Ascending aorta (tissue), 2 donors: ENCODE data around the gene CFC1B. TPM values are rescaled to one million over a fixed set of nuclear protein-coding genes. Genes with fewer than 3 reads are reported as not detected.
"Not testable (repeated sequence)": the region's sequence is repeated elsewhere in the genome, so short reads cannot be mapped to it uniquely, and the experiment has no call there.

ENCODE experiments used
- DNase-seq, 2 donors: peaks; one replicate each; pipeline ENCODE4 v3.0.0-alpha.2; 2019; ENCODE audit warnings: low spot score in 2 of 2
- H3K27ac ChIP-seq, 2 donors: fragments of 200-600 bp; sonication (generic); one replicate each; pipeline ENCODE4 v1.5.1; 2016 to 2017; ENCODE audit warnings: mild to moderate bottlenecking in 1 of 2
- H3K27me3 ChIP-seq: fragments of 200-600 bp; sonication (generic); one replicate; pipeline ENCODE4 v1.5.1; 2017
- H3K36me3 ChIP-seq, 2 donors: fragments of 200-600 bp; sonication (generic); one replicate each; pipeline ENCODE4 v1.5.1; 2016
- H3K4me1 ChIP-seq, 2 donors: fragments of 200-600 bp; sonication (generic); one replicate each; pipeline ENCODE4 v1.5.1; 2016 to 2017; ENCODE audit warnings: mild to moderate bottlenecking in 1 of 2
- H3K4me3 ChIP-seq, 2 donors: fragments of 200-600 bp; sonication (generic); one replicate each; pipeline ENCODE4 v1.5.1; 2016 to 2017; ENCODE audit warnings: mild to moderate bottlenecking in 1 of 2
- H3K9me3 ChIP-seq, 2 donors: fragments of 200-600 bp; sonication (generic); one replicate each; pipeline ENCODE4 v1.5.1; 2016
- intact Hi-C: fragments of 100-400 bp; cut with DNase I; formaldehyde crosslinking; loops from one replicate; pipeline ENCODE4 v1.15.1; 2023
- total RNA-seq: library from RNA; depleted of rRNA; stranded (reverse); fragments of >200 nt; gene quantifications from one replicate; pipeline ENCODE4 v1.1.0, GENCODE V29; 2016

The CFC1B gene
- total RNA-seq, 1 donor from 2014 or later: not detected

DNA sequence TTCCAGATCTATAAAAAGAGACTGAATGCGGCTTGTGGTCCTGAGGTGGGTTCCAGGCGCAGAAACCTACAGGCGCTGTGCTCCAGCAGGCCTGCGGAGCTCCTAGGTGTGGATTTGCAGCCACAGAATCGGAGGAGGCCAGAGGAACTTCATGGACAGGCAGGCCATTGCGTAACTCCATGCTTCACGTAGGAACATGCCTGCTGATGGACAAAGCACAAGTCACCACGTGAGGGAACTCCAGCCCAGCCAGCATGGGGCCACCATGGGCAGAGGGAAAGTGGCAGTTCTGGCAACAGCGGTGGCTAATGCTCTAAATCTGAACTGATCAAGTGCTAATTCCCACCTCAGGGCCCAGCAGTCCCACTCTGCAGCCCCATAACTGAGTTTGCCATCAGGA lies 17.2 kb downstream of the CFC1B start:
- H3K27ac ChIP-seq, intact Hi-C loops, H3K4me3 ChIP-seq, H3K4me1 ChIP-seq, H3K36me3 ChIP-seq, DNase-seq, H3K27me3 ChIP-seq, H3K9me3 ChIP-seq: not testable (repeated sequence)

GRCh38 chr2:130542789-130543188 lies 21.8 kb downstream of the CFC1B start:
- H3K27ac ChIP-seq, H3K4me1 ChIP-seq, intact Hi-C loops, H3K4me3 ChIP-seq, H3K27me3 ChIP-seq, H3K9me3 ChIP-seq, H3K36me3 ChIP-seq, DNase-seq: not testable (repeated sequence)

DNA sequence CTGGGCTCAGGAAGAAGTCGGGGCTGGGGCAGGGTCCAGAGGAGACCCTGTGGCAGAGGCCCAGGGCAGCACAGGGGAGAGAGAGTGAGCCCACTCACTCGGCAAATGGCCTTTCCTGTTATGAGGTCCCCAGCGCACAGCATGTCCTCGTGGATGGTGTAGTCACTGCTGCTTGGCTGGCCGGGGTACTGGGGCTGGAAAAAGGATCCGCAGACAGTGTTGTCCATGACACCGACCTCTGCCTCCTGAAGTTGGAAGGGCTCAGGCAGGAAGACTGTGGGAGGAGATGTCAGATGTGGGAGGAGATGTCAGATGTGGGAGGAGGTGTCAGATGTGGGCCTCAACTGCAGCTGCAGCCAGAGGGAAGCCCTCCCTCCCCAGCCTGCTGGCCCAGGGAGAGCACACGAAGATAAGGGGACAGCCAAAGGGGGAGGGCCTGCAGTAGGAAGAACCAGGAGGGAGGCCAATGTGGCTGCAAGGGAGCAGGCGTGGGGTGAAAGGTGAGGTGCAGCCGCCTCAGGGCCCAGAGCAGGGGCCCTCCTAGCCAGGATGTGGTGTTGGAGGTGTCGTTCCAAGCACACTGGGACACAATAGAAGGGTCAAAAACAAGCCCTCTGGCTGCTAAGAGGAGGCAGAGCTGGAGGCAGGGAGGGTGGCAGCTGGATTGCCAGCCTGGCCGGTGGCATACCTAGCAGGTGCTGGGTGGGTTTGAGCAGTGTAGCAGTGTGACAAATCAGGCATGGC lies 22.9 kb downstream of the CFC1B start:
- H3K9me3 ChIP-seq, H3K4me1 ChIP-seq, H3K36me3 ChIP-seq, H3K4me3 ChIP-seq, H3K27ac ChIP-seq, DNase-seq, H3K27me3 ChIP-seq, intact Hi-C loops: not testable (repeated sequence)

- H3K27ac ChIP-seq, H3K4me1 ChIP-seq, H3K4me3 ChIP-seq, DNase-seq, intact Hi-C loops, H3K36me3 ChIP-seq, H3K27me3 ChIP-seq, H3K9me3 ChIP-seq: not testable (repeated sequence)
Observed at GRCh38 chr2:130544978-130545377, 24.0 kb downstream of the CFC1B start.

- H3K36me3 ChIP-seq, H3K4me1 ChIP-seq, H3K27me3 ChIP-seq, intact Hi-C loops, H3K9me3 ChIP-seq, H3K4me3 ChIP-seq, H3K27ac ChIP-seq, DNase-seq: not testable (repeated sequence)
Observed at GRCh38 chr2:130548418-130548817, 27.4 kb downstream of the CFC1B start.

DNA sequence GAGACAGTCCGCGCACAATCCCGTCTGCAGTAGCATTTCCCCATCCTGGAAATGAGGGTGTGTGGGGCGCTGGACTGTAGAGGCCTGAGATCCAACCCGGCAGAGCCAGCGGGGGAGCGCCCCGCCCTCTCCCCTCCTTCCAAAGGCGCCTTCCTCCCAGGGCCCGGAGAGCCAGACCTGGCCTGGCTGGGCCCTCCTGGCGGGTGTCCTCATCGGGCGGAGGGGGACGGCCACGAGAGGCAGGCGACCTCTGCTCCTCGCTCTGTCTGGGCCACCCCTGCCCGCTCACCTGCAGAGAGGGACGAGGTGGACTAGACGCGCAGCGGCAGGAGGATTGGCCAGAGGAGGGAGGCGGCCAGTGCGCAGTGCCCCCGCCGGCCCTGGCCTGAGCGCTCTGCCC lies 28.5 kb downstream of the CFC1B start:
- H3K27ac ChIP-seq, H3K36me3 ChIP-seq, DNase-seq, H3K9me3 ChIP-seq, H3K4me3 ChIP-seq, H3K4me1 ChIP-seq, intact Hi-C loops, H3K27me3 ChIP-seq: not testable (repeated sequence)

- H3K27ac ChIP-seq, DNase-seq, H3K4me1 ChIP-seq, H3K4me3 ChIP-seq, H3K27me3 ChIP-seq, H3K9me3 ChIP-seq, intact Hi-C loops, H3K36me3 ChIP-seq: not testable (repeated sequence)
Observed at GRCh38 chr2:130554178-130554577, 33.2 kb downstream of the CFC1B start.

- H3K27ac ChIP-seq, H3K36me3 ChIP-seq, intact Hi-C loops, H3K4me1 ChIP-seq, H3K9me3 ChIP-seq, H3K27me3 ChIP-seq, H3K4me3 ChIP-seq, DNase-seq: not testable (repeated sequence)
Observed at GRCh38 chr2:130556441-130556840, 35.4 kb downstream of the CFC1B start.

DNA sequence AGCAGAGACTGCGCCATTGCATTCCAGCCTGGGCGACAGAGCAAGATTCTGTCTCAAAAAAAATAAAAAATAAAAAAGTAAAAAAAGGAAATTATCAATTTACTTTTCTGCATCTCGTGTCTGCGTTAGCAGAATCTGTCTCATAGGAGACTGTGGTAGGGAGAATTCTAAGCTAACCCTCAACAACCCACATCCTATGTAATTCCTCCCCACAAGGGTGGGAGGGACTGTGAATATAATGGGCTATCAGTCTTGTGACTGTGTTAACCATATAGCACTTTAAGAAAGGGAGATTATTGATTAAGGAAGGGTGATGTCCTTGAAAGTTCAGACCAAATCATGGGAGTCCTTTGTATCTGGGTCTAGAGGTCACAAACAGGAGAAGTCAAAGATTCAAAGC lies 45.1 kb downstream of the CFC1B start:
- intact Hi-C loops, H3K27me3 ChIP-seq, H3K4me3 ChIP-seq, H3K4me1 ChIP-seq, H3K9me3 ChIP-seq, H3K27ac ChIP-seq, DNase-seq, H3K36me3 ChIP-seq: not testable (repeated sequence)

- H3K36me3 ChIP-seq, H3K9me3 ChIP-seq, DNase-seq, H3K27me3 ChIP-seq, H3K4me3 ChIP-seq, H3K4me1 ChIP-seq, intact Hi-C loops, H3K27ac ChIP-seq: not testable (repeated sequence)
Observed at GRCh38 chr2:130571929-130572328, 50.9 kb downstream of the CFC1B start.

GRCh38 chr2:130574230-130574629 lies 53.2 kb downstream of the CFC1B start:
- H3K4me1 ChIP-seq, H3K27ac ChIP-seq, H3K9me3 ChIP-seq, H3K27me3 ChIP-seq, DNase-seq, intact Hi-C loops, H3K36me3 ChIP-seq, H3K4me3 ChIP-seq: not testable (repeated sequence)

DNA sequence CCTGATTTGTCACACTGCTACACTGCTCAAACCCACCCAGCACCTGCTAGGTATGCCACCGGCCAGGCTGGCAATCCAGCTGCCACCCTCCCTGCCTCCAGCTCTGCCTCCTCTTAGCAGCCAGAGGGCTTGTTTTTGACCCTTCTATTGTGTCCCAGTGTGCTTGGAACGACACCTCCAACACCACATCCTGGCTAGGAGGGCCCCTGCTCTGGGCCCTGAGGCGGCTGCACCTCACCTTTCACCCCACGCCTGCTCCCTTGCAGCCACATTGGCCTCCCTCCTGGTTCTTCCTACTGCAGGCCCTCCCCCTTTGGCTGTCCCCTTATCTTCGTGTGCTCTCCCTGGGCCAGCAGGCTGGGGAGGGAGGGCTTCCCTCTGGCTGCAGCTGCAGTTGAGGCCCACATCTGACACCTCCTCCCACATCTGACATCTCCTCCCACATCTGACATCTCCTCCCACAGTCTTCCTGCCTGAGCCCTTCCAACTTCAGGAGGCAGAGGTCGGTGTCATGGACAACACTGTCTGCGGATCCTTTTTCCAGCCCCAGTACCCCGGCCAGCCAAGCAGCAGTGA lies 55.3 kb downstream of the CFC1B start:
- H3K36me3 ChIP-seq, intact Hi-C loops, H3K27me3 ChIP-seq: not testable (repeated sequence)

DNA sequence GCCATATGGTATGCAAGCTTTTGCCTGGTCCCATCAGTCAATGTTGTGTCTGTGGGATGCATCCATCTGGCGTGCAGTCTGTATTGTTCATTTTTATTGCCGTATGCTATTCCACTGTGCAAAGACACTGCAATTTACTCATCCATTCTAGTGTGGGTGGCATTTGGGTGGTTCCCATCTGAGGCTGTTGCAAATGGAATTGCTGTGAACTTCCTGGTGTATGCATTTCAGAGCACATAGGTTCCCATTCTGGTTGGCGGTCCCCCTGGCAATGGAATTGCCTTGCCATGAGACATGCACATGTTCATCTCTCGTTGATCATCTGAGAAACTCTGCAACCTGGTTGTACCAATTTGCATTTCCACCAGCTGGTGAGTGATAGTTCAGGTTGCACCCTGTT lies 56.5 kb downstream of the CFC1B start:
- H3K36me3 ChIP-seq, intact Hi-C loops, H3K27ac ChIP-seq, H3K9me3 ChIP-seq, H3K27me3 ChIP-seq, H3K4me1 ChIP-seq, DNase-seq, H3K4me3 ChIP-seq: not testable (repeated sequence)

More for the DNA sequence above, 55.3 kb downstream of the CFC1B start:
- not testable (repeated sequence) for H3K9me3 ChIP-seq, H3K27ac ChIP-seq, H3K4me3 ChIP-seq, DNase-seq, H3K4me1 ChIP-seq
